Measurements from ENCODE around the gene PAOX.

The PAOX gene

DNA sequence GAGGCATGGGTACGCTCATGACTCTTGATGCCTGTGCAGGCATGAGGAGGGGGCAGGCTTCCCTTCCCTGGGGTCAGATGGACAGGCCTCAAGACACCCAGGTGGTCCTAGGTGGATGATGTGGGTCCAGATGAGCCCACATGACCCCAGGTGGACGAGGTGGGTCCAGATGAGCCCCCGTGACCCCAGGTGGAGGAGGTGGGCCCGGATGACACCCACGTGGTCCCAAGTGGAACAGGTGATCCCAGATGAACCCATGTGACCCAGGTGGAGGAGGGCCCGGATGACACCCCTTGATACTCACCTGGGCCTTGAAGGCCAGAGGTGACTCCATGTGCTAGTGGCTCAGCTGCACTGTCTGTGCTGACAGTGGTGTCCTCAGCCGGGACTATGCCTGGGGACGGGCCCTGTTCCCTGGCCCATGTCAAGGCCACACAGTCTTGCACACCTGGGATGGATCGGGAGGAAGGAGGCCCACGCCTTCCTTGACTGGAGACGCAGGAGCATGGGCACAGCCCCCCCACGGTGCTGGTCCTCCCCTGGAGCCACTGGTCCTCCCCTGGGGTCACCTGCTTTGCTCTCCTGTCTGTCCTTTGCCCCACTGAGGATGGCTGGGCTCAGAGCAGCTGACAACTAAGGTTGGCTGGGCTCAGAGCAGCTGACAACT, 28.6 kb upstream of the PAOX start:
- DNase-seq: no peak

GRCh38 chr10:133350950-133351329, 28.1 kb upstream of the PAOX start:
- no peak for DNase-seq

DNA sequence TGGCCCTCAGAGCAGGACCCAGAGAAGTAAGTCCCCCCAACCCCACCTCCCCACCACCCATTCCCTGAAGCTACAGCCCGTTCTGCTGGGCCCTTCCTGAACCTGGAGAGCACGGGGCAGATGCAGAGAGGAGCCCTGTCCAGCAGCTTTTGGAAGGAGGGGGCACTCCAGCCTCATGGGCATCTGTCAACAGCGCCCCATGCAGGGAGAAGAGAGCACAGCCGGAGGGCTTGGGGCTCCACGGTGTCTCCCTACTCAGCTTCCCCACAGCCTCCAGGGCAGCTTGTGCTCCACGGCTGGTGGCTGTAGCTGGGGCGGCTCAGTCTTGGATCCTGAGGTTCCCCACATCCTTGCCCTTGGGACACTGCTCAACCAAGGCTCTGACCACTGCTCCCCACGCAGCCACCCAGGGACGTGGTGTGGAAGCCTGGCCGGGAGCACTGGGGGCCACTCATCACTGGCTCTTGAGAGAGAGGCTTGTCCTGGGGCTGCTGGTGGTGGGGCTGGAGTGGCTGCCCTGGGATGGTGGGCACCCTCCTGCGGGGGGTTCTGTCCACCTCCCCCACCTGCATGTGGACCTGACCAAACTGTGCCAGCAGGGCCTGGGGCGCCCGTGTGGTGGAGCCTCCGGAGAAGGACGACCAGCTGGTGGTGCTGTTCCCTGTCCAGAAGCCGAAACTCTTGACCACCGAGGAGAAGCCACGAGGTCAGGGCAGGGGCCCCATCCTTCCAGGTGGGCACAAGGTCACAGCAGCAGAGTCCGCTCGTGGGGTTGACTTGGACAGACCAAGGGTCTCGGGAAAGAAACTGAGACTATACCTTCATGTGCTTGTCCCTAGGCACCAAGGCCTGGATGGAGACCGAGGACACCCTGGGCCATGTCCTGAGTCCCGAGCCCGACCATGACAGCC, 27.4 kb upstream of the PAOX start:
- DNase-seq: no peak

GRCh38 chr10:133353202-133353959, 25.7 kb upstream of the PAOX start:
- no peak for DNase-seq

DNA sequence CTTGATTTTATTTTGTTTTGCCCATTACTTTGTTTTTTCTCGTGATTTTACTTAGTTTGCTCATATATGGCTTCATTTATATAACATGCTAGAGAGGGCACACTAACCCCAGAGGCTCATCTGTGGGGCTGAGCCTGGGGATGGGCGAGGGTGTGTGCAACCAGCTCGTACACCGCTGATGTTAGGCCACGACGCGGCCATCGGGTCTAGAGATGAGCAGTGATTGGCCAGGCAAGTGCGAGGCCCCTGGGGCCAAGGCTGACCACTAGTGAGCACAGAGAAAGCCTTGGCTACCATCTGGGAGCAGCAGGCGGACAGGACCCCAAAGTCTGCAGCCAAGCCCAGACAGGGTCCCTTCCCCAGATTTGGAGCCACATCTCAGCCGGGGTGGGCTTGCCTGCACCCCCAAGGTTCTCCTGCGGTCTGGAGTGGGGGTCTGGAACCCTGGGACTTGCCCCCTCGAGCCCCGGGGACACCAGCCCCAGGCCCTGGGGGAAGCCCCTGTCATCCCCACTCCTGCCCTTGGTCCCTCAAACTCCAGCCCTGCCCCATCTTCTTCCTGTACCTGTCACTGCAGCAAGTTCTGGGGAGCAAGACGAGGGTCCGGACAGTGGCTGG, 25.0 kb upstream of the PAOX start:
- DNase-seq: no peak

- no peak for DNase-seq
Observed at GRCh38 chr10:133354672-133355240, 24.3 kb upstream of the PAOX start.

DNA sequence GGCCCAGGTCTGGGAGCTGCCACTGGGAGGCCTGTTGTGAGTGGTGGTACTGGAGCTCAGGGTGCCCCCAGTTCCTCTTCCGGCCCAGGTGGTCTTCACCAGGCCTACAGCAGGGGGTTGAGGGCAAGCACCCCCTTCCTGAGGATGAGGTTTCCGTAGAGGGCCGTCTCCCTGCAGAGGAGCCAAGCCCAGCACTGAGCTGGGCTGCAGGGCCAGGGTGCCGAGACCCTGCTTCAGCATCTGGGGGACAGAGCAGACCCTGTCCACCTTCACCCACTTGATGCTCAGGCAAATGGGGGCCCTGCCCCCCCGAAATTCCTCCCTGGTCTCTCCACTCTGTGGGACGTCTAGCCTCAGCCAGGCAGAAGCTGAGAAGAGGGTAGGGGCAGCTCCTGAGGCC, 23.8 kb upstream of the PAOX start:
- no peak for DNase-seq

DNA sequence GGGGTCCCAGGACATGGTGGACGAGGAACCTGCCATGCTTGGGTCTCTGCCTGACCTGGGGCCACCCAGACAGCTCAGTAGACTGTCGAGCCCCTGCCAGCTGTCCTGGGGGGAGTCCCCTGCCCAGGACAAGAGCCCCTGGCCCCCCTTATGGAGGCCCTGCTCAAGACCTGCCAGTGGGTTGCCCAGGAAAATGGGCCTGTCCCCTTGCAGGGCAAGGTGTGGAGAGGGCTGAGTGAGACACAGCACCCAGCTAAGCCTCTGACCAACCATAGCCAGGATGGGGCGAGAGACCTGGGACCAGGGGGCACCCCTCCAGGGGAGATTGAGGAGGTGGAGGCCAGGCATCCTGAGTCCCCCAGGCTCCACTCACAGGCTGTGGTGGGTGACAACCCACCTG, 23.1 kb upstream of the PAOX start:
- DNase-seq: no peak

DNA sequence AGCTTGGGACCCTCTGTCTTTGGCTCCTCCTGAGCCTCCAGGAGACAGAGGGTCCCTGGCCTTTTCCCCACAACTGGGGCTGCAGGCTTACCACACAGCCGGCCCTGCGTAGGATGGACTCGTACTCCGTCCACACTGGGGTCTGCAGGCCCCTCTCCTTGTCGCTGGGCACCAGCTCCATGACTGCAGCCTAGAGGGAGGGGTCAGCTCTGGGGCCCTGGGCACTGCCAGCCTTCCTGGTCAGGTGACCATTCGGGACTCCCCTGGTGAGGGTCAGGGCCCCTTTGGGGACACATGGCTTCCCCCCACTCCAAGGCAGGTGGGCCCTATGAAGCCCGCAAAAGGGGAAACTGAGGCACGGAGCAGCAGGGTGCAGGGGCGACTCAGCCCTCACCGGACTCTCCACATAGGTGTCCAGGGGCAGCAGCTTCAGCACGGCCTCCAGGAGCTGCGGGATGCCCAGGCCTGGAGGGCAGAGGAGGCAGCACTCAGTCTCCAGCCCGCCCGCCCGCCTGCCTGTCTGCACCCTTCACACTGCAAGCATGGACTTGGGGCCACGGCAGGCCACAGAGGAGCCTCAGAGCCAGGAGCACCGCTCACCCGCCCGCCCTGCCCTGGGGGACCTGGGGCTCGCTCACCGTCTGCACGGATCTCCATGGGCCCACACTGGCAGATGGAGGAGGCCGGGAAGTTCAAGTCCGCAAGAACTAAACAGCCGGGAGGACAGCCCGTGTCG, 22.3 kb upstream of the PAOX start:
- DNase-seq: no peak

- peak; percentile 62 for DNase-seq
Observed at GRCh38 chr10:133357285-133358161, 21.5 kb upstream of the PAOX start, which contains the start of gene FUOM. TSS of gene FUOM (minus strand) at chr10:133358019. CDS start at chr10:133358007, 12 bp downstream.

DNA sequence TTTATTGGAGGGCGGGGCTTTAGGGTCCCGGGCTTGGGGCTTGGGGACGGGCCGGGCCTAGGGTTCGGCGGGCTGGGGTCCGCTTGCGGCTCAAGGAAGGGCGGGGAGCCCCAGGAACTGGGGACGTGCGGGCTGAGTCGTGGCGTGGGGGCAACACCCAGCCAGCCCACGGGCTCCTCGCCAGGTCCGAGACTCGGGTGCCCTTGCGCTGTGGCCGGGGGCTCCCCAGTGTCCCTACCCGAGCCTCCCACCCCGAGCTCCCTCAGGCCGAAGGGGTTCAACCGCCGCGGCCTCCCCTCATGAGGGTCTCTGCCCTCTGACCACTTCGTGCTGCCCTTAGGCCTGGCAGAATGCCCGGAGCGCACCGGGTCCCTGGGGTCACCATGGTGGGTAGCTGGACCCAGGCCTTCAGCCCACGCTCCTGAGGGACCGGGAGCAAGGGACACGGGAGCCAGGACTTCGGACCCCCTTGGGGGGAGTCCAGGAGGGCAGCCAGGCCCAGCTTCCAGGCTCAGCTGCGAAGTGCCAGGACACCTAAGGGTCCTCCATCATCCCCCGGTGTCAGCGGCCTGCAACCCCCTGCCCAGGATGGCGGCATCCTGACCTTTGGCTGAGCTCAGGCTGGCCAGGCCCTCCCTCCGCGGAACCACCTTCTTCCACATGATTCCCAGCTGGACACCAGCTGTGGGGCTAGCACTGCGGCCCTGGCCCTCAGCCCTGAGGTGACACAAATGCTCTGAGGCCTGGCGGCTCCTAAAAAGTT, 20.7 kb upstream of the PAOX start:
- DNase-seq: no peak

DNA sequence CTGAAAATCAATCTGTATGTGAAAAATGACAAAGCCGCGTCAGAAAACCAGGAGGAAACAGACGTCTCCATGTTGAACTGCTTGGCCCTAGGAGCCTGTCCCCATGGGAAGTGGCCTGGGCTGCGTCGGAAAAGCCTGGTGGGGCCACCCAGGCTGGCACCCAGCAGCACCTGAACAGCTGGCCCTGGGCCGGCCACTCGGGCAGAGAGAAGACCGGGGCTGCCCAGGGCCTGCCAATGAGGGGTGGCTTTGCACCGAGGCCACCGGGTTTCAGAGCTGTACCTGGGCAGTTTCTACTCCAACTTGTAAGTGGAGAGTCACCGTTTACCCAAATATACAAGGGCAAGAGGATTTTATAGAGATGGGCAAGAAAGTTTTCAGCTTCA, 20.1 kb upstream of the PAOX start:
- no peak for DNase-seq

DNA sequence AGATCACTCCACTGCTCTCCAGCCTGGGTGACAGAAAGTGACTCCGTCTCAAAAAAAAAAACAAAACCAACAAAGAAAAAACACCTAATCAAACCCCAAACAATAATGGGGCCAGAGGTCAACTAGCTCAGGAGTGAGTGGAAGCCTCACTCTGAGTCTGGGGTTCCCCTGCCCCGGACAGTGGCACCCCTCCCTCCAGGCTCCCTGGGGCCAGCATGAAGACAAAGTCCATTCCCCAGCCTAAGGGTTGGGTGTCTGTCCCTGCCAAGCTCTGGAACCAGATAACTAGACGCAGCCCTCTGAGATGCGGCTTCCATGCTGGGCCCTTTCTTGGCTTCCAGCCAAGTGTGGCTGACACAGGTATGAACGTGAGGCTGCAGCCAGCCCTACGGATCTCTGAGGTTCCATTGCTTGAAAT, 19.5 kb upstream of the PAOX start:
- no peak for DNase-seq

GRCh38 chr10:133359972-133360610, 19.0 kb upstream of the PAOX start:
- no peak for DNase-seq

DNA sequence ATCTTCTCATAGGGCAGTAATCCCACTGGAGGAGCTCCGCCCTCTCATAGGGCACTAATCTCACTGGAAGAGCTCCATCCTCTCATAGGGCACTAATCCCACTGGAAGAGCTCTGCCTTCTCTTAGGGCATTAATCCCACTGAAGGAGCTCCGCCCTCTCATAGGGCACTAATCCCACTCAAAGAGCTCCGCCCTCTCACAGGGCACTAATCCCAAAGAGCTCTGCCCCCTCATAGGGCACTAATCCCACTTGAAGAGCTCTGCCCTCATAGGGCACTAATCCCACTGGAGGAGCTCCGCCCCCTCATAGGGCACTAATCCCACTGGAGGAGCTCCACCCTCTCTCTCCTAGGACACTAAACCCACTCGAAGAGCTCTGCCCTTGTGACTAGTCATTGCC, 17.8 kb upstream of the PAOX start:
- no peak for DNase-seq

DNA sequence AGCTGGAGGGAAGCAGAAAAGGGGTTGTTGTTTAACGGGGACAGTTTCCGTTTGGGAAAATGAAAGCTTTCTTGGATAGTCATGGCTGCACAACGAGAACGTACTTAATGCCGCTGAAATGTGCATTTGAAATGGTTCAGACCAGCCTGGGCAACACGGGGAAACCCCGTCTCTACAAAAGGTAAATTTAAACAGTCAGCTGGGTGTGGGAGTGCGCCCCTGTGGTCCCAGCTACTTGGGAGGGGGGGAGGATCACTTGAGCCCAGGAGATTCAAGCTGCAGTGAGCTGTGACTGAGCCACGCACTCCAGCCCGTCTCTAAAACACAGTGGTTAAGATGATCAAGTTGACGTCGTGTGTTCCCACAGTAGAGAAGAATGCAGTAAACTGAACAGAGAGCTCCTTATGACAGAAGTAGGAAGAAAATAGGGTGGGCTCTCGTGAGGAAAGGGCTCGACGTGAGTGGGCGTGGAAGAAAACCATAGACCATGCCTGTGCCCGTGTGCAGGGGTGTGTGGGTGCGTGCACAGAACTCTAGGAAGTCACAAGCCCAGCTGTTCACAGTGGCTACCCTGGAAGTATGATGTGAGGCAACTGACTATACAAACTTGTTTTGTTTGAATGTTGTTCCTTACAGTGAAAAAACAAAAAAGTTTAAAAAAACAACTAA, 17.2 kb upstream of the PAOX start:
- DNase-seq: no peak

DNA sequence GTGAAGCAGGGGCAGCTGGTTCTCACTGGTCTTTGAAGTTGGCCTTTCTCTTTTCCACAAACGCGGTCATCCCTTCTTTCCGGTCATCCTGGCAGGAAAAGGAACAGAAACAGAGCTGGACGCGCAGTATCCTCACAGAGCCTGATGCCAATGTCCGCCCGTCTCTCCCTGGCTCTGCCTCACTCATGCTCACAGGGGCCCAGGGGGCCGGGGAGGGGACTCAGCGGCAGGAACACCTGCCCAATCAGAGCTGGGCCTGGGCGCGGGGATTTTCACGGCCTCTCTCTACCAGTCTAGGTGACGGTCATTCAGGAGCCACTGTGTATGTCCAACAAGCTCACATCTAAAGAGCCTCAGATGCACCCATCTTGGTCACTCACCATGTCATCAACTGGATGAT, 16.2 kb upstream of the PAOX start:
- no peak for DNase-seq

DNA sequence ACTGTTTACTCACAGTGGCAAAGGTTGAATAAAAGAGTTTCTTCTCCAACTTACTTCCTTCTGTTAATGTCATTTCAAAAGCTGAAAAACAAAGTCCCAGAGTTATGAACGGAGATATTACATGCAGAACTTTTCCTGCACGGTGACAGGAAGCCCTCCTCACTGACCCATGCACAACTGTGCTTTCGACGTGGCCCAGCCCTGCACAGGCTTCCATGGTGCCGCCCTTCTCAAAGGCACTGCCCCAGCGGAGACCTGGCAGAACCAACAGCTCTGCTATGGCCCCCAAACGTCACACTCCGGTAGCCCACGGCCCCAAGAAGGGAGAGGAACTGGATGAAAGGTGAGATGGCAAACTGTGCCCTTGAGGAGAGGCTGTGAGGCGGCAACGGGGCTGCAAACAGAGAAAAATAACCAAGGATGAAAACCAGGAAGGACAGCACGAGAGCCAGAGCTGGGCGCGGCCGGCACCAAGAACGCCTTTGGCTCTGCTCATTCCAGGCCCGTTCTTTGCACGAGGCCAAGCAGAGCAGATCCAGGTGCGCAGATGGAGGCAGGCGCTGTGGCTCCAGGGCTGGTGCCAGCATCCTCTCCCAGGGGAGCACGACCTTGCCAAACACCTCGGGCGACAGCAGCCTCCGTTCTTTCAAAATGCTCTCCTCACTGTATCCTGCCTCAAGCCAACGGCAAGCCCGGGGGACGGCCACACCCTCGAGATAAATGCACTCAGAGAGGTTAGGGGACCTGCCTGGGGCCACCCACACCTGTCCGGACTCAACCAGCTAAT, 14.2 kb upstream of the PAOX start:
- DNase-seq: no peak
